Testis (tissue), 3 donors: ENCODE measurements around the gene BABAM2. TPM values are rescaled to one million over a fixed set of nuclear protein-coding genes. Genes with fewer than 3 reads are reported as not detected.
"Not testable (repeated sequence)": the region's sequence is repeated elsewhere in the genome, so short reads cannot be mapped to it uniquely, and the experiment has no call there.

ENCODE experiments used
- DNase-seq: peaks from one replicate; pipeline ENCODE4 v3.0.0-alpha.2; 2019
- H3K27ac ChIP-seq, 2 donors: fragments of 200-600 bp; sonication (generic); one replicate each; pipeline ENCODE4 v1.5.1; 2019
- H3K27me3 ChIP-seq: fragments of 200-600 bp; sonication (generic); one replicate; pipeline ENCODE4 v1.5.1; 2019
- H3K36me3 ChIP-seq: fragments of 200-600 bp; sonication (generic); one replicate; pipeline ENCODE4 v1.5.1; 2017; ENCODE audit warnings: low read depth; ENCODE audit errors: missing control alignments
- H3K4me1 ChIP-seq: fragments of 200-600 bp; sonication (generic); one replicate; pipeline ENCODE4 v1.5.1; 2019
- H3K4me3 ChIP-seq, 2 donors: fragments of 200-600 bp; sonication (generic); one replicate each; pipeline ENCODE4 v1.5.1; 2017 to 2019
- H3K9me3 ChIP-seq: fragments of 200-600 bp; sonication (generic); one replicate; pipeline ENCODE4 v1.5.1; 2017
- CTCF ChIP-seq, 3 experiments: fragments of 450-650 bp in 2 of 3; fragments of 200-600 bp in 1 of 3; sonication (generic) in 1 of 3; IDR thresholded peaks; one replicate each; pipeline ENCODE4 v1.5.1; 2016 to 2019; ENCODE audit warnings: antibody characterized with exemption in 3 of 3, mild to moderate bottlenecking in 2 of 3, moderate library complexity in 1 of 3
- POLR2A ChIP-seq: fragments of 450-650 bp; IDR thresholded peaks from one replicate; pipeline ENCODE4 v1.6.1; 2017; ENCODE audit warnings: antibody characterized with exemption, mild to moderate bottlenecking, moderate library complexity
- WGBS, 2 donors: methylation state at CpG; one replicate each; pipeline ENCODE4 v1.1.5; 2018; 5-methylcytosine and 5-hydroxymethylcytosine counted together
- intact Hi-C: fragments of 100-400 bp; cut with DNase I; formaldehyde crosslinking; loops from one replicate; pipeline ENCODE4 v1.15.1; 2023; ENCODE audit warnings: low total_unique reads
- polyA plus RNA-seq: library from polyadenylated mRNA; stranded (reverse); fragments of 350-450 nt; fragmentation: Illumina TruSeq; extraction: RNeasy Lipid Tissue Mini Kit (QIAGEN cat#74804); gene quantifications from one replicate; pipeline ENCODE4 v1.2.3, GENCODE V29; 2014; ENCODE audit warnings: low read depth, low replicate concordance; ENCODE audit not compliant: insufficient read depth
- total RNA-seq, 2 donors: library from RNA; depleted of rRNA; stranded (reverse); fragments of >200 nt; gene quantifications; one replicate each; pipeline ENCODE4 v1.2.3, GENCODE V29; 2016

Gene BABAM2
- total and polyA plus RNA-seq, 3 donors from 2014 or later, result 49.2 to 70.6 (median 59.1) TPM

DNA sequence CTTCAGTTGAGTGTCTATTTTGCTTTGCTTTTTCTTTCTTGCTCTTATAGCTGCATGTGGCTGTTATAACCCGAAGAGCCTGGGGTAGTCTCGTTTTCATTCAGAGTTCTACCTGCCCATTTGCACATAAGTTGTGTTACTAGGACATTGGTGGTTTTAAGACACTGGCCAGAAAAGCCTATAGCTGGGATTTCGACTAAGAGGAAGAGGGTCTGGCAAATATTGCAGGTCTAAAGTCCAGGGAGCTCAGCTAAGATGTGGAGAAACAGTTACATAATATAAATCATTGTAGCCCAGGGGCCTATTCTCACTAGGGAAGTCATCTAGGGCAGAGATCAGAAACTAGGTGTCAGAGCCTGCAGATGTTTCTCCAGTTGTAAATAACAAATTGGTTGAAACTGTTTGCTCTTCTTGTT, 120.8 kb downstream of the BABAM2 start:
- WGBS, 2 donors, result 62 to 82% methylated on average over 3 of the region's 3 CpGs
- H3K4me1 ChIP-seq, result no peaks in the 10 kb centered on the region
- H3K27ac ChIP-seq, result no peak overlapping the region
- intact Hi-C loops, result no loop called here
- DNase-seq, result no peak
- no peaks in the 10 kb centered on the region for H3K36me3 ChIP-seq
- H3K4me3 ChIP-seq, result no peak overlapping the region
- H3K9me3 ChIP-seq, result no peaks in the 10 kb centered on the region
- TF ChIP-seq POLR2A (no peak), CTCF (IDR thresholded peaks at IDR 0.05) (no peak)
- no peaks in the 10 kb centered on the region for H3K27me3 ChIP-seq

DNA sequence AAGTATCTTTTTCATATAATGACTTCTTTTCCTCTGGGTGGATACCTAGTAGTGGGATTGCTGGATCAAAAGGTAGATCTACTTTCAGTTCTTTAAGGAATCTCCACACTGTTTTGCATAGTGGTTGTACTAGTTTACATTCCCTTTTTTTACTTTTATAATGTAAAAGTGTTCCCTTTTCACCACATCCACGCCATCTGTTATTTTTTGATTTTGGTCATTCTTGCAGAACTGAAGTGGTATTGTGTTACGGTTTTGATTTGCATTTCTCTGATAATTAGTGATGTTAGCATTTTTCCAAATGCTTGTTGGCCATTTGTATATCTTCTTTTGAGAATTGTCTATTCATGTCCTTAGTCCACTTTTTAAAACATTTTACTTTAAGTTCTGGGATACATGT, 127.9 kb downstream of the BABAM2 start:
- H3K9me3 ChIP-seq, H3K4me1 ChIP-seq, intact Hi-C loops, H3K27me3 ChIP-seq, H3K36me3 ChIP-seq, H3K4me3 ChIP-seq, DNase-seq, H3K27ac ChIP-seq: not testable (repeated sequence)
- WGBS, 2 donors, result 89 to 96% methylated on average over 2 of the region's 2 CpGs

- H3K27ac ChIP-seq, H3K9me3 ChIP-seq, H3K36me3 ChIP-seq, H3K27me3 ChIP-seq, H3K4me3 ChIP-seq, DNase-seq, H3K4me1 ChIP-seq, intact Hi-C loops: not testable (repeated sequence)
- 87 to 89% methylated on average over 2 of the region's 2 CpGs for WGBS, 2 donors
Observed at GRCh38 chr2:28019521-28019920, 129.0 kb downstream of the BABAM2 start.

- Histone ChIP-seq H3K27ac (no peak overlapping the region), H3K36me3 (no peaks in the 10 kb centered on the region), H3K4me3 (no peak overlapping the region), H3K27me3 (no peaks in the 10 kb centered on the region), H3K4me1 (no peaks in the 10 kb centered on the region), H3K9me3 (no peaks in the 10 kb centered on the region)
- intact Hi-C loops, result no loop called here
- TF ChIP-seq CTCF (IDR thresholded peaks at IDR 0.05) (no peak), POLR2A (no peak)
- no peak for DNase-seq
- 77 to 89% methylated on average over 9 of the region's 9 CpGs for WGBS, 2 donors
Observed at GRCh38 chr2:28021898-28022297, 131.4 kb downstream of the BABAM2 start.

- H3K9me3 ChIP-seq, result no peaks in the 10 kb centered on the region
- H3K36me3 ChIP-seq, result no peaks in the 10 kb centered on the region
- WGBS, 2 donors, result 95 to 96% methylated on average over 4 of the region's 4 CpGs
- no peak for DNase-seq
- no peak overlapping the region for H3K4me3 ChIP-seq
- intact Hi-C loops, result no loop called here
- no peaks in the 10 kb centered on the region for H3K4me1 ChIP-seq
- no peak for TF ChIP-seq CTCF (IDR thresholded peaks at IDR 0.05)
- no peak for TF ChIP-seq POLR2A
- no peaks in the 10 kb centered on the region for H3K27me3 ChIP-seq
- no peak overlapping the region for H3K27ac ChIP-seq
Observed at GRCh38 chr2:28025123-28025522, 134.6 kb downstream of the BABAM2 start.

GRCh38 chr2:28026230-28026629, 135.7 kb downstream of the BABAM2 start:
- H3K9me3 ChIP-seq, intact Hi-C loops, H3K27ac ChIP-seq, H3K4me3 ChIP-seq, DNase-seq, H3K27me3 ChIP-seq, H3K4me1 ChIP-seq, H3K36me3 ChIP-seq: not testable (repeated sequence)
- WGBS, 2 donors, result 94 to 98% methylated on average over 2 of the region's 2 CpGs
